ENCODE data around the gene UROC1.

DNA sequence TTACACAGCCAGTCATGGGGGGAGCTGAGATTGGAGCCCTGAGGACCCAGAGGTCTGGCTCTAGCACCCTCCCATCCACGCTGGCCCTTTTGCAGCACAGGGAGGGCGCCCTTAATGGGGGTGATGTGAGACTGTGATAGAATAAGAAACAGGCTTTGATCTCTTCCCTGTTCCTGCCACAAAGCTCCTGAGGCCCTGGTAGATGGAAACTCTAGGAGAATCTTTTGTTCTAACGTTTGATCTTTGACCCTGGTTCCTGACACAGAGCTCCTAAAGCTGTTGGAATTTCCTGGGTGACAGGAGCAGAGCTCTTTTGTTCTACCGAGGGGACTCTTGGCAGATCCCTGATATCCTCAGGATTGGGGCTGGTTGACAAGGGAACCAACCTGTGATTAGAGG, 1.2 kb upstream of the UROC1 start:
- TF ChIP-seq, protein P1, sequence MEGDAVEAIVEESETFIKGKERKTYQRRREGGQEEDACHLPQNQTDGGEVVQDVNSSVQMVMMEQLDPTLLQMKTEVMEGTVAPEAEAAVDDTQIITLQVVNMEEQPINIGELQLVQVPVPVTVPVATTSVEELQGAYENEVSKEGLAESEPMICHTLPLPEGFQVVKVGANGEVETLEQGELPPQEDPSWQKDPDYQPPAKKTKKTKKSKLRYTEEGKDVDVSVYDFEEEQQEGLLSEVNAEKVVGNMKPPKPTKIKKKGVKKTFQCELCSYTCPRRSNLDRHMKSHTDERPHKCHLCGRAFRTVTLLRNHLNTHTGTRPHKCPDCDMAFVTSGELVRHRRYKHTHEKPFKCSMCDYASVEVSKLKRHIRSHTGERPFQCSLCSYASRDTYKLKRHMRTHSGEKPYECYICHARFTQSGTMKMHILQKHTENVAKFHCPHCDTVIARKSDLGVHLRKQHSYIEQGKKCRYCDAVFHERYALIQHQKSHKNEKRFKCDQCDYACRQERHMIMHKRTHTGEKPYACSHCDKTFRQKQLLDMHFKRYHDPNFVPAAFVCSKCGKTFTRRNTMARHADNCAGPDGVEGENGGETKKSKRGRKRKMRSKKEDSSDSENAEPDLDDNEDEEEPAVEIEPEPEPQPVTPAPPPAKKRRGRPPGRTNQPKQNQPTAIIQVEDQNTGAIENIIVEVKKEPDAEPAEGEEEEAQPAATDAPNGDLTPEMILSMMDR (conservative IDR thresholded peaks at IDR 0.05) = no peak
- TF ChIP-seq ZFX (IDR thresholded peaks at IDR 0.05) = no peak

Data from C4-2B (cell line).